Kidney glomerular epithelial cell (primary cell): ENCODE measurements around the gene PFN1.

Source experiments
- DNase-seq: peaks from one replicate; lab custom pipeline; 2025; lab: John Stamatoyannopoulos, UW

PFN1 gene

GRCh38 chr17:4896332-4897197 lies 51.8 kb downstream of the PFN1 start:
- DNase-seq: no peak

- DNase-seq: no peak
These were observed 52.5 kb downstream of the PFN1 start for GRCh38 chr17:4895657-4896331.
